CD14-positive monocyte (primary cell): ENCODE results near the gene TMEM19. TPM values are rescaled to one million over a fixed set of nuclear protein-coding genes. Genes with fewer than 3 reads are reported as not detected.
"Not testable (repeated sequence)": the region's sequence is repeated elsewhere in the genome, so short reads cannot be mapped to it uniquely, and the experiment has no call there.

ENCODE experiments used
- DNase-seq, 3 donors: peaks; one replicate each; pipeline ENCODE4 v3.0.0-alpha.2; 2011 to 2022
- H2AFZ ChIP-seq: 2 replicates; pipeline ENCODE4 v1.6.0; 2012; ENCODE audit warnings: mild to moderate bottlenecking, low read depth, low read length, inconsistent platforms; ENCODE audit not compliant: insufficient read depth, poor library complexity, severe bottlenecking
- H3K27ac ChIP-seq, 2 donors: 1 replicate in 1 of 2; 2 replicates in 1 of 2; pipeline ENCODE4 v1.5.1; 2012 to 2013; ENCODE audit warnings: low read length in 2 of 2, control low read depth in 1 of 2, inconsistent platforms in 1 of 2, low read depth in 1 of 2, mild to moderate bottlenecking in 1 of 2
- H3K27me3 ChIP-seq, 2 donors: one replicate each; pipeline versions ENCODE4 v1.6.0 to v1.6.1; 2011 to 2013; ENCODE audit warnings: low read length in 2 of 2; ENCODE audit not compliant: control insufficient read depth in 2 of 2, insufficient read depth in 2 of 2
- H3K36me3 ChIP-seq, 2 donors: replicated peaks in 1 of 2; 1 replicate in 1 of 2; 2 replicates in 1 of 2; pipeline versions ENCODE4 v1.5.1 to v1.6.1; 2012 to 2013; ENCODE audit warnings: low read length in 2 of 2, control low read depth in 1 of 2, inconsistent platforms in 1 of 2, mild to moderate bottlenecking in 1 of 2; ENCODE audit not compliant: insufficient read depth in 2 of 2, control insufficient read depth in 1 of 2
- H3K4me1 ChIP-seq, 2 donors: 1 replicate in 1 of 2; 2 replicates in 1 of 2; pipeline versions ENCODE4 v1.5.1 to v1.6.1; 2012 to 2013; ENCODE audit warnings: low read length in 2 of 2, control low read depth in 1 of 2, inconsistent platforms in 1 of 2, mild to moderate bottlenecking in 1 of 2, moderate library complexity in 1 of 2; ENCODE audit not compliant: insufficient read depth in 2 of 2, control insufficient read depth in 1 of 2
- H3K4me2 ChIP-seq: replicated peaks from 2 replicates; pipeline ENCODE3; 2012; ENCODE audit warnings: low read length, moderate library complexity, mild to moderate bottlenecking; ENCODE audit not compliant: poor library complexity, severe bottlenecking; ENCODE audit errors: extremely low read depth
- H3K4me3 ChIP-seq, 3 experiments: fragments of 200-600 bp in 1 of 3; sonication (generic) in 1 of 3; replicated peaks in 1 of 3; 1 replicate in 2 of 3; 2 replicates in 1 of 3; pipeline ENCODE4 v1.5.1; 2011 to 2013; ENCODE audit warnings: low read length in 3 of 3, mild to moderate bottlenecking in 3 of 3, control low read depth in 2 of 3, low read depth in 2 of 3, inconsistent platforms in 1 of 3, moderate library complexity in 1 of 3
- H3K79me2 ChIP-seq: 2 replicates; pipeline ENCODE4 v1.6.0; 2012; ENCODE audit warnings: mild to moderate bottlenecking, control low read depth, inconsistent platforms, low read length, moderate library complexity; ENCODE audit not compliant: insufficient read depth
- H3K9ac ChIP-seq: 2 replicates; pipeline ENCODE4 v1.6.0; 2017; ENCODE audit warnings: low read length, mild to moderate bottlenecking; ENCODE audit not compliant: insufficient read depth, poor library complexity, severe bottlenecking
- H3K9me3 ChIP-seq, 2 donors: replicated peaks in 1 of 2; 1 replicate in 1 of 2; 2 replicates in 1 of 2; pipeline versions ENCODE4 v1.5.1 to v1.6.1; 2012 to 2013; ENCODE audit warnings: low read length in 2 of 2, control low read depth in 1 of 2; ENCODE audit not compliant: control insufficient read depth in 1 of 2, insufficient read depth in 1 of 2
- H4K20me1 ChIP-seq: 2 replicates; pipeline ENCODE4 v1.6.0; 2012; ENCODE audit warnings: mild to moderate bottlenecking, low read length, control low read depth, moderate library complexity; ENCODE audit not compliant: insufficient read depth
- H3K27ac Mint-ChIP-seq, 7 donors: one replicate each; pipeline ENCODE4 v1.8.0; 2020; ENCODE audit warnings: mild to moderate bottlenecking in 7 of 7, mixed read lengths in 7 of 7, moderate library complexity in 6 of 7, inconsistent platforms in 2 of 7
- H3K27me3 Mint-ChIP-seq, 3 donors: one replicate each; pipeline ENCODE4 v1.8.0; 2021 to 2022; ENCODE audit warnings: low read depth in 3 of 3, mild to moderate bottlenecking in 3 of 3, mixed read lengths in 3 of 3, moderate library complexity in 3 of 3, inconsistent platforms in 1 of 3
- H3K36me3 Mint-ChIP-seq, 2 donors: one replicate each; pipeline ENCODE4 v1.8.0; 2020; ENCODE audit warnings: mixed read lengths in 2 of 2, inconsistent platforms in 1 of 2, mild to moderate bottlenecking in 1 of 2
- H3K4me1 Mint-ChIP-seq: one replicate; pipeline ENCODE4 v1.8.0; 2020; ENCODE audit warnings: mild to moderate bottlenecking, mixed read lengths
- H3K4me3 Mint-ChIP-seq, 2 donors: one replicate each; pipeline ENCODE4 v1.8.0; 2020; ENCODE audit warnings: mild to moderate bottlenecking in 2 of 2, mixed read lengths in 2 of 2, moderate library complexity in 1 of 2
- H3K9me3 Mint-ChIP-seq, 7 donors: one replicate each; pipeline ENCODE4 v1.8.0; 2020 to 2022; ENCODE audit warnings: mixed read lengths in 7 of 7, mild to moderate bottlenecking in 6 of 7, moderate library complexity in 6 of 7, inconsistent platforms in 2 of 7
- WGBS: methylation state at CpG from one replicate; pipeline ENCODE4 v1.1.5; 2013; ENCODE audit warnings: missing lambda C conversion rate; ENCODE audit not compliant: insufficient coverage; 5-methylcytosine and 5-hydroxymethylcytosine counted together
- intact Hi-C, 2 donors: fragments of 100-400 bp; cut with micrococcal nuclease; formaldehyde crosslinking; loops; one replicate each; pipeline versions ENCODE4 v1.15.0 to v1.15.1; 2023
- polyA plus RNA-seq, 3 donors: library from polyadenylated mRNA; depleted of rRNA in 1 of 3; unstranded in 2 of 3; stranded (reverse) in 1 of 3; fragments of 300-500 nt in 2 of 3; fragments of >200 nt in 1 of 3; fragmentation: Illumina TruSeq in 2 of 3; gene quantifications; 1 replicate in 2 of 3; 2 replicates in 1 of 3; pipeline ENCODE4 v1.2.3, GENCODE V29; 2012 to 2021
- TF ChIP-seq, protein P1 (sequence below): fragments of 200-600 bp; IDR thresholded peaks from one replicate; pipeline ENCODE4 v1.8.0; 2022; ENCODE audit warnings: antibody characterized with exemption, mild to moderate bottlenecking

The TMEM19 gene
- polyA plus RNA-seq, 3 donors = 9.1 to 39.7 (median 25.4) TPM

DNA sequence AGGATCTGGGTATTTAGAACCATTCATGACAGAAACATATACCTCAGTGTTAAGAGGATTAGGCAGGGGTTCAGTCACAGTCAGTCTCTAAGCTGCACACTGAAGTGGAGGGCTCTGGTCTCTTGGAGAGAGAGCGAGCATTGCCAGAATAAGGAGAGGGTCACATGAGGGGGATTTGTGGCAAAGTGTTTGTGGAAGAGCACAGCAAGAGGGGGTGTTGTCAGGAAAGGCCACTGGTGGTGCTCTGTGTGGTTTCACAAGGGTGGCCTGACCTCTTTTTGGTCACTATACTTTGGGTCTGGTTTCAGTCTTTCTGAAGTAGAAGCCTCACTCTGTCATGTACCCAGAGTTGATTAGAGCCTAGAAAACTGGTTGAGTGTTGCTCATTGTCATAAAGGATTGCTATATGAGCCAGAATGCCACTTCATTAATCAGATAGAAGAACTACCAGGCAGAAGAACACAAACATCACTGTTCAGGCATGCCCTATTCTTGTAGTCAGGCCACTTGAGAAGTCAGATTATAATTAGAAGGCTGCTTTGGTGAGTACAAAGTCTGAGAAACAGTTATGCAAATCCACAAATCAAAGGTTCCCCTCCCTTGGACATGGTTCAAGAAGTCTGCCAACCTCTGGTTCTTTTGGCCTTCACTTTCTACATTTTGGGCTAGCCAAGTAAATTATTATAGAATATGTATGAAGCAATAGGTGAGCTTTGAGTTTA lies 8.4 kb downstream of the TMEM19 start:
- no peak overlapping the region for H3K4me2 ChIP-seq
- H3K4me3 Mint-ChIP-seq = no peak overlapping the region
- no peak overlapping the region for H3K27ac ChIP-seq

DNA sequence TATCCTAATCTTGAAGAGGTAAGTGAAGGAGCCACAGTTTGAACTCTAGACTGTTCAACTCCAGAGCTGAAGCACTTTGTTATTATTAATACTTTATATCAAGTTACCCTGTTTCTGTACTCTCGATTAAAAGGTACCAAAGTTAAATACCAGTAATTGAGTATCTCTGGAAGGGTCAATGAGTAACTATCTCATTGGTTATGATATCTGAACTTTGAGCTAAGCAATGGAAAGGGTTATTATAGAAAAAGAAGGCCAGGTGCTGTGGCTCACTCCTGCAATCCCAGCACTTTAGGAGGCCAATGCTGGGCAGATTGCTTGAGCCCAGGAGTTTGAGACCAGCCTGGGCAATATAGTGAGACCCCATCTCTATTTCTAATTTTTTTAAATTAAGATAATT lies 9.9 kb downstream of the TMEM19 start:
- peaks cover 40 to 53% of the 10 kb centered on the region in 2 donors for H3K36me3 Mint-ChIP-seq
- no peaks in the 10 kb centered on the region for H3K79me2 ChIP-seq
- H3K4me3 Mint-ChIP-seq = no peak overlapping the region
- H3K27ac Mint-ChIP-seq = no peak overlapping the region
- no CpG with 5 or more reads among the region's 1 CpG for WGBS
- no peaks in the 10 kb centered on the region for H3K9me3 Mint-ChIP-seq
- no peak overlapping the region for H3K4me2 ChIP-seq
- H3K9me3 ChIP-seq = no peaks in the 10 kb centered on the region
- no peak for DNase-seq
- peaks cover 39 to 56% of the 10 kb centered on the region in 2 donors for H3K36me3 ChIP-seq
- H4K20me1 ChIP-seq = no peaks in the 10 kb centered on the region
- peaks cover 7% of the 10 kb centered on the region for H3K4me1 Mint-ChIP-seq
- H3K9ac ChIP-seq = no peak overlapping the region
- H3K27ac ChIP-seq = no peak overlapping the region
- H2AFZ ChIP-seq = no peak overlapping the region
- no peak overlapping the region for H3K4me3 ChIP-seq
- TF ChIP-seq, protein P1, sequence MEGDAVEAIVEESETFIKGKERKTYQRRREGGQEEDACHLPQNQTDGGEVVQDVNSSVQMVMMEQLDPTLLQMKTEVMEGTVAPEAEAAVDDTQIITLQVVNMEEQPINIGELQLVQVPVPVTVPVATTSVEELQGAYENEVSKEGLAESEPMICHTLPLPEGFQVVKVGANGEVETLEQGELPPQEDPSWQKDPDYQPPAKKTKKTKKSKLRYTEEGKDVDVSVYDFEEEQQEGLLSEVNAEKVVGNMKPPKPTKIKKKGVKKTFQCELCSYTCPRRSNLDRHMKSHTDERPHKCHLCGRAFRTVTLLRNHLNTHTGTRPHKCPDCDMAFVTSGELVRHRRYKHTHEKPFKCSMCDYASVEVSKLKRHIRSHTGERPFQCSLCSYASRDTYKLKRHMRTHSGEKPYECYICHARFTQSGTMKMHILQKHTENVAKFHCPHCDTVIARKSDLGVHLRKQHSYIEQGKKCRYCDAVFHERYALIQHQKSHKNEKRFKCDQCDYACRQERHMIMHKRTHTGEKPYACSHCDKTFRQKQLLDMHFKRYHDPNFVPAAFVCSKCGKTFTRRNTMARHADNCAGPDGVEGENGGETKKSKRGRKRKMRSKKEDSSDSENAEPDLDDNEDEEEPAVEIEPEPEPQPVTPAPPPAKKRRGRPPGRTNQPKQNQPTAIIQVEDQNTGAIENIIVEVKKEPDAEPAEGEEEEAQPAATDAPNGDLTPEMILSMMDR = no peak
- intact Hi-C loops = no loop called here
- H3K27me3 ChIP-seq = no peaks in the 10 kb centered on the region
- H3K4me1 ChIP-seq = no peaks in the 10 kb centered on the region
- peaks cover 0 to 2% (median 0%) of the 10 kb centered on the region in 3 donors for H3K27me3 Mint-ChIP-seq

More for the DNA sequence above, 8.4 kb downstream of the TMEM19 start:
- H3K9ac ChIP-seq = no peak overlapping the region
- no peak overlapping the region for H3K4me3 ChIP-seq
- peaks cover 26 to 49% of the 10 kb centered on the region in 2 donors for H3K36me3 ChIP-seq
- TF ChIP-seq, protein P1 = no peak
- DNase-seq = no peak
- no peak overlapping the region for H2AFZ ChIP-seq
- H3K9me3 ChIP-seq = no peaks in the 10 kb centered on the region
- no peaks in the 10 kb centered on the region for H4K20me1 ChIP-seq
- no peaks in the 10 kb centered on the region for H3K27me3 ChIP-seq
- peaks cover 9% of the 10 kb centered on the region for H3K4me1 Mint-ChIP-seq
- peaks cover 0 to 2% (median 0%) of the 10 kb centered on the region in 3 donors for H3K27me3 Mint-ChIP-seq
- WGBS = 100% methylated on average over 1 of the region's 1 CpG
- H3K9me3 Mint-ChIP-seq = no peaks in the 10 kb centered on the region
- H3K79me2 ChIP-seq = peaks cover 3% of the 10 kb centered on the region
- H3K36me3 Mint-ChIP-seq = peaks cover 36 to 41% of the 10 kb centered on the region in 2 donors
- intact Hi-C loops = no loop called here
- peak overlapping the region in 2 of 7 donors; percentile 53 to 55 for H3K27ac Mint-ChIP-seq
- no peaks in the 10 kb centered on the region for H3K4me1 ChIP-seq

DNA sequence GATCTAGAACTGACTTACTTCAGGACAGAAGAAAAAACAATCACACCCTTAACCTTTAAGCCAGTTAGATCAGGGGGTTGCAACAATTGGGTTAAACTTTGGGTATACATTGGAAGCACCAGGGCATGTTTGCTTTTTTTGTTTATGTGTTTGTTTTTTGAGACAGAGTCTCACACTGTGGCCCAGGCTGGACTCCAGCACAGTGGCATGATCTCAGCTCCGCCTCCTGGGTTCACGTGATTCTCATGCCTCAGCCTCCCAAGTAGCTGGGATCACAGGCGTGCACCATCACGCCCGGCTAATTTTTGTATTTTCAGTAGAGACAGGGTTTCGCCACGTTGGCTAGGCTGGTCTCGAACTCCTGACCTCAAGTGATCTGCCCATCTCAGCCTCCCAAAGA lies 16.3 kb downstream of the TMEM19 start:
- DNase-seq, H3K27me3 Mint-ChIP-seq, H3K4me1 ChIP-seq, H3K4me3 Mint-ChIP-seq, H3K79me2 ChIP-seq, H3K4me2 ChIP-seq, intact Hi-C loops, H3K27ac ChIP-seq, H3K27me3 ChIP-seq, H3K4me3 ChIP-seq, H3K9ac ChIP-seq, H3K9me3 Mint-ChIP-seq, H3K9me3 ChIP-seq, H2AFZ ChIP-seq, H3K4me1 Mint-ChIP-seq, H4K20me1 ChIP-seq: not testable (repeated sequence)
- H3K36me3 ChIP-seq = peaks cover 39 to 69% of the 10 kb centered on the region in 2 donors
- H3K27ac Mint-ChIP-seq = peak overlapping the region in 1 of 7 donors; percentile 21
- 100% methylated on average over 5 of the region's 8 CpGs for WGBS
- peaks cover 53 to 62% of the 10 kb centered on the region in 2 donors for H3K36me3 Mint-ChIP-seq
